Transverse colon (tissue), 4 donors: ENCODE results near the gene CAVIN1. TPM values are rescaled to one million over a fixed set of nuclear protein-coding genes. Genes with fewer than 3 reads are reported as not detected.
A peak's percentile ranks its signal among the peaks of the same experiment; 100 is the strongest.

ENCODE experiments used
- DNase-seq: peaks from one replicate; pipeline ENCODE4 v3.0.0-alpha.2; 2019
- H3K27ac ChIP-seq, 4 donors: fragments of 200-600 bp; sonication (generic); 2 replicates each; pipeline ENCODE4 v1.5.1; 2016 to 2018; ENCODE audit warnings: inconsistent platforms in 4 of 4
- H3K27me3 ChIP-seq: fragments of 200-600 bp; sonication (generic); 2 replicates; pipeline ENCODE4 v1.5.1; 2017; ENCODE audit warnings: inconsistent platforms
- H3K36me3 ChIP-seq, 4 donors: fragments of 200-600 bp; sonication (generic); 2 replicates each; pipeline ENCODE4 v1.5.1; 2017 to 2019; ENCODE audit warnings: inconsistent platforms in 4 of 4
- H3K4me1 ChIP-seq, 4 donors: fragments of 200-600 bp; sonication (generic); 2 replicates each; pipeline ENCODE4 v1.5.1; 2017 to 2020; ENCODE audit warnings: inconsistent platforms in 4 of 4
- H3K4me3 ChIP-seq, 4 donors: fragments of 200-600 bp; sonication (generic); 1 replicate in 1 of 4; 2 replicates in 3 of 4; pipeline versions ENCODE4 v1.5.1 to v1.6.1; 2017 to 2019; ENCODE audit warnings: inconsistent platforms in 4 of 4
- H3K9me3 ChIP-seq, 2 donors: fragments of 200-600 bp; sonication (generic); 2 replicates each; pipeline ENCODE4 v1.5.1; 2017 to 2019; ENCODE audit warnings: inconsistent platforms in 2 of 2
- CTCF ChIP-seq, 5 experiments: fragments of 200-600 bp in 3 of 5; fragments of 450-650 bp in 2 of 5; sonication (generic) in 3 of 5; IDR thresholded peaks; 1 replicate in 2 of 5; 2 replicates in 3 of 5; pipeline ENCODE4 v1.5.1; 2016 to 2017; ENCODE audit warnings: antibody characterized with exemption in 5 of 5, inconsistent platforms in 3 of 5, mild to moderate bottlenecking in 2 of 5, moderate library complexity in 1 of 5
- EP300 ChIP-seq: sonication (generic); formaldehyde crosslinking; IDR thresholded peaks from one replicate; pipeline ENCODE4 v1.6.1; 2017; ENCODE audit warnings: antibody characterized with exemption, low read depth
- POLR2A ChIP-seq: fragments of 450-650 bp; IDR thresholded peaks from one replicate; pipeline ENCODE4 v1.6.1; 2016; ENCODE audit warnings: antibody characterized with exemption, mild to moderate bottlenecking, moderate library complexity
- POLR2AphosphoS5 ChIP-seq, 3 donors: sonication (generic); formaldehyde crosslinking; IDR thresholded peaks; one replicate each; pipeline ENCODE4 v1.6.1; 2016; ENCODE audit warnings: antibody characterized with exemption in 3 of 3
- WGBS, 2 donors: methylation state at CpG; one replicate each; pipeline ENCODE4 v1.1.5; 2018; ENCODE audit warnings: low coverage in 1 of 2; 5-methylcytosine and 5-hydroxymethylcytosine counted together
- in situ Hi-C, 4 donors: fragments of 200-750 bp; cut with MboI; loops; one replicate each; pipeline versions ENCODE4 v1.15.0 to v1.15.1; 2017; ENCODE audit warnings: low sequenced_read_pairs in 3 of 4, low pct_ligation_motif_present in 1 of 4, low pct_unique_long_range_greater_than_20kb in 1 of 4
- intact Hi-C: fragments of 100-400 bp; cut with DNase I; formaldehyde crosslinking; loops from one replicate; pipeline ENCODE4 v1.15.1; 2023; ENCODE audit warnings: low total_unique reads
- total RNA-seq, 4 donors: library from RNA; depleted of rRNA; stranded (reverse); fragments of >200 nt; gene quantifications; one replicate each; pipeline ENCODE4 v1.1.0, GENCODE V29; 2016

Gene CAVIN1
- total RNA-seq, 4 donors from 2014 or later: 53.7 to 135 (median 69.2) TPM

GRCh38 chr17:42388381-42389134 is 34.5 kb downstream of the CAVIN1 start, which contains the start of gene STAT3:
Gene STAT3 (minus strand): TSS chr17:42388442. CDS start chr17:42348516, 39,926 bp downstream.
- Histone ChIP-seq H3K4me3 (peak within 1 kb of the TSS; percentile 88 to 97 (median 90)), H3K36me3 (no peaks in the 10 kb centered on the region), H3K27me3 (no peaks in the 10 kb centered on the region), H3K9me3 (no peaks in the 10 kb centered on the region), H3K4me1 (peaks cover 12 to 38% (median 17%) of the 10 kb centered on the region in 4 donors), H3K27ac (peak within 1 kb of the TSS; percentile 99 to 100 (median 100))
- WGBS, 2 donors: 0% methylated on average over 3 to 27 of the region's 44 CpGs
- intact Hi-C loops (no loop called here), in situ Hi-C loops (no loop called here)
- DNase-seq: peak; percentile 100
- peak; percentile 96 to 97 (median 97) for TF ChIP-seq POLR2AphosphoS5 (IDR thresholded peaks at IDR 0.05)
- peak; percentile 100 for TF ChIP-seq EP300
- TF ChIP-seq POLR2A: peak; percentile 95
- no peak for TF ChIP-seq CTCF (IDR thresholded peaks at IDR 0.05)

GRCh38 chr17:42387661-42388380 is 35.2 kb downstream of the CAVIN1 start:
- Histone ChIP-seq H3K9me3 (no peaks in the 10 kb centered on the region), H3K36me3 (no peaks in the 10 kb centered on the region), H3K4me1 (peaks cover 12 to 40% (median 17%) of the 10 kb centered on the region in 4 donors), H3K4me3 (peak overlapping the region; percentile 88 to 97 (median 90)), H3K27ac (peak overlapping the region; percentile 99 to 100 (median 100)), H3K27me3 (no peaks in the 10 kb centered on the region)
- DNase-seq: peak; percentile 69
- WGBS, 2 donors: 0 to 1% methylated on average over 3 to 44 of the region's 62 CpGs
- TF ChIP-seq POLR2AphosphoS5 (IDR thresholded peaks at IDR 0.05): peak; percentile 4 to 71 (median 56)
- TF ChIP-seq POLR2A: no peak
- intact Hi-C loops: no loop called here
- in situ Hi-C loops: no loop called here

- 0 to 1% methylated on average over 8 of the region's 8 CpGs for WGBS, 2 donors
- no peak for DNase-seq
- intact Hi-C loops: no loop called here
- peak in 1 of 3 donors; percentile 11 for TF ChIP-seq POLR2AphosphoS5 (IDR thresholded peaks at IDR 0.05)
- TF ChIP-seq CTCF (IDR thresholded peaks at IDR 0.05): no peak
- Histone ChIP-seq H3K4me3 (peak overlapping the region; percentile 88 to 97 (median 90)), H3K36me3 (no peaks in the 10 kb centered on the region), H3K27ac (peak overlapping the region; percentile 99 to 100 (median 100)), H3K27me3 (no peaks in the 10 kb centered on the region), H3K4me1 (peaks cover 12 to 42% (median 20%) of the 10 kb centered on the region in 4 donors), H3K9me3 (no peaks in the 10 kb centered on the region)
- in situ Hi-C loops: no loop called here
Observed at GRCh38 chr17:42386777-42387657, 36.0 kb downstream of the CAVIN1 start.

GRCh38 chr17:42381898-42382297 is 41.2 kb downstream of the CAVIN1 start:
- peaks cover 22 to 78% (median 44%) of the 10 kb centered on the region in 4 donors for H3K4me1 ChIP-seq
- H3K9me3 ChIP-seq: no peaks in the 10 kb centered on the region
- H3K27me3 ChIP-seq: no peaks in the 10 kb centered on the region
- H3K27ac ChIP-seq: peak overlapping the region in 1 of 4 donors; percentile 4
- in situ Hi-C loops (no loop called here), intact Hi-C loops (no loop called here)
- WGBS, 2 donors: 62 to 79% methylated on average over 3 of the region's 3 CpGs
- TF ChIP-seq POLR2AphosphoS5 (IDR thresholded peaks at IDR 0.05) (no peak), CTCF (IDR thresholded peaks at IDR 0.05) (no peak), POLR2A (no peak), EP300 (no peak)
- H3K36me3 ChIP-seq: no peaks in the 10 kb centered on the region
- no peak overlapping the region for H3K4me3 ChIP-seq
- DNase-seq: no peak
